GM12873 (cell line): ENCODE data around the gene CYTH4.

Experiments
- TF ChIP-seq, protein P1 (sequence below): IDR thresholded peaks from 2 replicates; pipeline ENCODE4 v1.5.1; 2012; ENCODE audit warnings: low read depth, mild to moderate bottlenecking, moderate library complexity, low read length, control low read depth; ENCODE audit not compliant: insufficient read depth; ENCODE audit errors: missing control alignments

The CYTH4 gene

DNA sequence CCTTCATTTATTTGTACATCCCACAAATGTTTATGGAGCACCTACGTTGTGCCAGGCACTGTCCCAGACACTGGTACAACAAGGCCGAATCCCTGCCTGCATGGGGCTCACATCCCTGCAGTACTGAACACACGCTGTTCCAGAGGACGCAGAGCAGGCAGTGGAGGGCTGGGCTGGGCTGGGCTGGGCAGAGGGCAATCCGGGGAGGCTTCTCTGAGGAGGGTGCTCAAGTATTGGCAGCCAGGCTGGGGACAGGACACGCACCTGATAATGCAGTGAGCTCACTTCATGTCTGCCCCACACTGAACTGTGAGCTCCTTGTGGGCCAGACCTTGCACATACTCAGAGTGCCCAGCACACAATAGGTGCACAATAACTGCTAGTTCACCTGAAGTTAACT is 34.1 kb downstream of the CYTH4 start:
- TF ChIP-seq, protein P1, sequence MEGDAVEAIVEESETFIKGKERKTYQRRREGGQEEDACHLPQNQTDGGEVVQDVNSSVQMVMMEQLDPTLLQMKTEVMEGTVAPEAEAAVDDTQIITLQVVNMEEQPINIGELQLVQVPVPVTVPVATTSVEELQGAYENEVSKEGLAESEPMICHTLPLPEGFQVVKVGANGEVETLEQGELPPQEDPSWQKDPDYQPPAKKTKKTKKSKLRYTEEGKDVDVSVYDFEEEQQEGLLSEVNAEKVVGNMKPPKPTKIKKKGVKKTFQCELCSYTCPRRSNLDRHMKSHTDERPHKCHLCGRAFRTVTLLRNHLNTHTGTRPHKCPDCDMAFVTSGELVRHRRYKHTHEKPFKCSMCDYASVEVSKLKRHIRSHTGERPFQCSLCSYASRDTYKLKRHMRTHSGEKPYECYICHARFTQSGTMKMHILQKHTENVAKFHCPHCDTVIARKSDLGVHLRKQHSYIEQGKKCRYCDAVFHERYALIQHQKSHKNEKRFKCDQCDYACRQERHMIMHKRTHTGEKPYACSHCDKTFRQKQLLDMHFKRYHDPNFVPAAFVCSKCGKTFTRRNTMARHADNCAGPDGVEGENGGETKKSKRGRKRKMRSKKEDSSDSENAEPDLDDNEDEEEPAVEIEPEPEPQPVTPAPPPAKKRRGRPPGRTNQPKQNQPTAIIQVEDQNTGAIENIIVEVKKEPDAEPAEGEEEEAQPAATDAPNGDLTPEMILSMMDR = no peak

DNA sequence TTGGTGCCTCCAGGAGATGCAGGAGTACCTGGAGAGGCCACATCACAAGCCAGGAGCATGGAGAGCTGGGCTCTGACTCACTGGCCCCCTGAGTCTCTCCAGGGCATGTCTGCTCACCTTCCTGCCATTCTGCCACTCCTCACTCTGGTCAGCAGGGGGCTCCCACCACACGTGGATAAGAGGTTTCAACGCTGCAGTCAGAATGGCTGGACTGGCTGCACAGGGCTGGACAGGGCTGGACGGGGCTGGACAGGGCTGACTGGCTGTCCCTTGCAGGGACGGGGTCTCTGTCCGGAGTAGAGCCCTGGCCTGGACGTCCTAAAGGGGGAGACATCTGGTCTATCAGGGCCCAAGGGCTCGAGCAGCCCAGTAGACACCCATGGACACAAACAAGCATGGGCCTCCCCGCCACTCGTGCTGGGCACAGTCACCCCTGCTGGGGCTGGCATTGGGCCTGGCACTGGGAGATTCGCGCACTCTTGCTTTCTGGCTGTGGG is 34.6 kb downstream of the CYTH4 start:
- TF ChIP-seq, protein P1 = peak; percentile 96

DNA sequence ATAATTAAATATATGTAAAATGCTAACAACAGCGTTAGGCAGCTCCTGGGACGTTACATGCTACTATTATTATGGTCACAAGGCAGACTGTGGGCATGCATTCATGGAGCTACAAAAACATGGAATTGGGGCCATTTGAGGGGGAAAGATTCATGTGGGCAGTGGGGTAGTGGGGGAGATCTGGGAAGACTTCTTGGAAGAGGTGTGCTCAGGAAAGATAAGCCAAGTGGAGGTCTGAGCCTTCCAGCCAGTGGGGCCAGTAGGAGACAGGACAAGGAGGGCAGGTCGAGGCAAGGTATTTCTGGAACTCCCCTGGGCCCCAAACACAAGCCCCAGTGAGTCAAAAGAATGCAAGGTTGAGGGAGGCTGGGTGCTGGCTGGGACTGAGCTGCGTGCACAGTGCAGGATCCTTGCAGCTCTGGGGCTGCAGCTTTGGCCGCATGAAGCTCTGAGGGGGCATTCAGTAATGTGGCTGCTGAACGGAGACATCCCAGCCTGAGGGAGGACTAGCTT is 35.4 kb downstream of the CYTH4 start:
- TF ChIP-seq, protein P1 = no peak

DNA sequence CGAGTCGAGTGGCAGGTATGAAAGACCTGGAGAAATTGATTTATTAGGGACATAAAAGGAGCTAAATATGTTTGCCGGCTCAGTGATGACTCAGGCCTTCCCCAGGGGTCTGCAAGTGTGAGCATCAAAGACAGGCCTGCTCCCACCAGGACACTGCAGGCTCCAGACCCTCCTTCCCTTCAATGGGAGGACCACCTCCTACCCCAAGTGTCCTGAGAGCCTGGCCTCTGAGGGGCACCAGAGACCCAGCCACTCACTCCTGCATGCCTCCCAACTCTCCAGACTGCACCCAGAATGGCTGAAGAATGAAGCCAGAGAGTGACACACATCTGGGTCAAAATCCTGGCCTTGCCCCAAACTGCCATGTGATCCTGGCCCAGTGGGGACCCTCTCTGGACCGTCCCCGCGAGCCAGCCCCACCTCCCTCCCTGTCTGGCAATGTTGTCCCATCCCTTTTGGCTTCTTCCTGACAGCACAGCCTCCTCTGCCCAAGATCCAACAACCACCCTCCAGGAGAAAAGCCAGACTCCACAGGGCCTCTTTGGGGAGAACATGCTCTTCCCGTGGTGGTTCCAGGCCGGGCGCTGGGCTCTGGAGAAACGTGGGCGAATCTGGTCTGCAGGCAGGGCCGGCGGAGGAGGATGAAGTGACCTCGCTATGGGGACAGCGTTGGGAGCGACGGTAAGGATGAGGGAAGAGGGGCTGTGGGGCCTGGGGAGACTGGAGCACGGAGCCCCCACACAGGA is 36.2 kb downstream of the CYTH4 start:
- TF ChIP-seq, protein P1 = no peak

DNA sequence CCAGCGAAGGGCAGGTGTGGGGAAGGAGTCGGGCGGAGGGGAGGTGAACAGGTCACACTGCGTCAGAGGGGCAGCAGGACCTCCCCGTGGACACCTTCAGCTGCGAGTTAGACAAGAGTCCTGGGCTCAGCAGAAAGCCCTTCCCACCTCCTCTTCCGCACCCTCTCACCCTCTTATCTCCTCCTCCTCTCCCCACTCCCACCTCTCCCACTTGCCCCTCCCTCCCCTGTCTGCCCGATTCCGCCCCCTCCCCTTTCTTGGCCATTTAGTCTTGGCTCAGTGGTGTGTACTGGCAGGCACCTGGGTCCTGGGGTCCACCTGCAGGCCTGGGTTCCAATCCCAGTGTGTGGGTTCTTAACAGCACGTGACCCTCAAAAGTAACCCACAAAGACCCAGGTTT is 37.2 kb downstream of the CYTH4 start:
- TF ChIP-seq, protein P1 = no peak

DNA sequence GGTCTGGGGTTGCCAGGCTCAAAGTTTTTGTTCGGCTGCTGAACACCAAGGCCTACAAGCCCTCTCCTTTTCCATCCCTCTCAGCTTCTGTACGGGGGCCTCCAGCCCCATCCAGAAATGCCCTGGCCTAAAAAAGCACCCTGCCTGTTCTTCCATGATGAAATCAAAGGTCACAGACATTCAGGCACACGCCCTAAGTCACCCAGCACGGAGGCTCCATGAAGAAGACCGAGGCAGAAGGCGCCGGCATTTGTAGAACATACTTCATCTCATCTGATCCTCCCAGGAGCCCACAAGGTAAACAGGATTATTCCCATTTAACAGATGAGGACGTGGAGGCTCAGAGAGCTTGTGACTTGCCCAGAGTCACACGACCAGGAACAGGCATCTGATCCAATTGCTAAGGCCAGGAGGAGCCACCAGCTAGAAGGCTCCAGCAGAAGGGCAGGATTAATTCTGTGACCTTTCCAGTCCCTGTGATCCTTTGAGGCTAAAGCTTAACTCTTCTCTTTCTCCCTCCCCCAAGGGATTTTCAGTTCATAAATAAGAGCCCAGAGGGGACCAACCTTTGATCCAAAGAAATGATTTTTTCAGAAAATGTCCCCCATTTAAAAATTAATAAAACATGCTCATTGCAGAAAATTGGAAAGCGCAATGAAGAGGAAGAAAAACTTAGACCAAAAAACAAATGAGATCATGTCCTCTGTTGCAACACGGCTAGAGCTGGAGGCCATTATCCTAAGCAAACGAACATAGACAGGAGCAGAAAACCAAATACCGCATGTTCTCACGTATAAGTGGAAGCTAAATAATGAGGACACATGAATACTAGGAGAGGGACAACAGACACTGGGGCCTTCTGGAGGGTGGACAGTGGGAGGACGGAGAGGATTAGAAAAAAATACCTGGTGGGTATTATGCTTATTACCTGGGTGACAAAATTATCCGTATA is 38.7 kb downstream of the CYTH4 start:
- TF ChIP-seq, protein P1 = no peak
